Measurements from ENCODE around the gene SPA17.

The SPA17 gene

GRCh38 chr11:124727474-124727873 lies 53.8 kb downstream of the SPA17 start:
- DNase-seq, result no peak

GRCh38 chr11:124728134-124728533 lies 54.4 kb downstream of the SPA17 start:
- no peak for DNase-seq

- DNase-seq, result no peak
These were observed 55.9 kb downstream of the SPA17 start for GRCh38 chr11:124729571-124729970.

- no peak for DNase-seq
These were observed 58.5 kb downstream of the SPA17 start for GRCh38 chr11:124732230-124732629.

- no peak for DNase-seq
These were observed 63.0 kb downstream of the SPA17 start for GRCh38 chr11:124736736-124737135.

GRCh38 chr11:124737638-124738305 lies 64.1 kb downstream of the SPA17 start:
- no peak for DNase-seq

GRCh38 chr11:124738713-124739478 lies 65.2 kb downstream of the SPA17 start:
- no peak for DNase-seq

GRCh38 chr11:124739479-124740276 lies 66.0 kb downstream of the SPA17 start, which contains the start of gene NRGN:
NRGN (plus strand) TSS chr11:124739942; CDS start chr11:124740085, 143 bp downstream.
- peak; percentile 70 for DNase-seq

GRCh38 chr11:124740277-124740882 lies 66.7 kb downstream of the SPA17 start:
- DNase-seq, result peak; percentile 44

- DNase-seq, result no peak
These were observed 68.9 kb downstream of the SPA17 start for GRCh38 chr11:124742555-124742954.

GRCh38 chr11:124743050-124743449 lies 69.3 kb downstream of the SPA17 start:
- no peak for DNase-seq

GRCh38 chr11:124745270-124745834 lies 71.6 kb downstream of the SPA17 start:
- DNase-seq, result no peak

- no peak for DNase-seq
These were observed 72.3 kb downstream of the SPA17 start for GRCh38 chr11:124745835-124746620.

GRCh38 chr11:124746621-124747243 lies 73.0 kb downstream of the SPA17 start:
- DNase-seq, result peak; percentile 77

Data from activated T-cell treated with anti-CD3 and anti-CD28 coated beads for 4 hours (primary cell).